Lower leg skin (tissue), 4 donors: Measurements from ENCODE around the gene LRP4. TPM values are rescaled to one million over a fixed set of nuclear protein-coding genes. Genes with fewer than 3 reads are reported as not detected.
"Not testable (repeated sequence)": the region's sequence is repeated elsewhere in the genome, so short reads cannot be mapped to it uniquely, and the experiment has no call there.

Source experiments
- DNase-seq, 2 donors: peaks; one replicate each; pipeline ENCODE4 v3.0.0-alpha.2; 2019; ENCODE audit warnings: low spot score in 2 of 2
- H3K4me3 ChIP-seq: fragments of 200-600 bp; sonication (generic); 2 replicates; pipeline ENCODE4 v1.5.1; 2017; ENCODE audit warnings: mild to moderate bottlenecking, low read depth; ENCODE audit not compliant: poor library complexity, severe bottlenecking
- CTCF ChIP-seq, 3 donors: fragments of 450-650 bp; IDR thresholded peaks; one replicate each; pipeline ENCODE4 v1.5.1; 2016; ENCODE audit warnings: antibody characterized with exemption in 3 of 3, mild to moderate bottlenecking in 3 of 3, moderate library complexity in 2 of 3
- POLR2A ChIP-seq, 2 donors: fragments of 450-650 bp; IDR thresholded peaks; one replicate each; pipeline ENCODE4 v1.6.1; 2016 to 2017; ENCODE audit warnings: antibody characterized with exemption in 2 of 2, mild to moderate bottlenecking in 1 of 2, moderate library complexity in 1 of 2
- WGBS, 2 donors: methylation state at CpG; one replicate each; pipeline ENCODE4 v1.1.5; 2018; 5-methylcytosine and 5-hydroxymethylcytosine counted together
- intact Hi-C: fragments of 100-400 bp; cut with DNase I; formaldehyde crosslinking; loops from one replicate; pipeline ENCODE4 v1.15.0; 2023; ENCODE audit warnings: low total_unique reads
- total RNA-seq, 4 donors: library from RNA; depleted of rRNA; stranded (reverse); fragments of >200 nt; gene quantifications; one replicate each; pipeline ENCODE4 v1.1.0, GENCODE V29; 2016

Gene LRP4
- total RNA-seq, result 100 to 1,000 TPM in 3 of 4 donors, 10 to 100 TPM in 1; 65.5 to 164 (median 111) TPM

GRCh38 chr11:46918083-46918787, at the start of gene LRP4:
LRP4 (minus strand) TSS chr11:46918550; CDS start chr11:46918379, 171 bp downstream.
- DNase-seq, result no peak
- TF ChIP-seq POLR2A (IDR thresholded peaks at IDR 0.05) (no peak), CTCF (IDR thresholded peaks at IDR 0.05) (no peak)
- intact Hi-C loops, result no loop called here
- WGBS, 2 donors, result 2% methylated on average over 16 to 28 of the region's 97 CpGs
- peak within 1 kb of the TSS; percentile 66 for H3K4me3 ChIP-seq

- TF ChIP-seq POLR2A (IDR thresholded peaks at IDR 0.05), result no peak
- no peak for TF ChIP-seq CTCF (IDR thresholded peaks at IDR 0.05)
- WGBS, 2 donors, result 95 to 97% methylated on average over 2 of the region's 2 CpGs
- no peak overlapping the region for H3K4me3 ChIP-seq
- no peak for DNase-seq
- intact Hi-C loops, result no loop called here
Measured at GRCh38 chr11:46967962-46968361, 49.6 kb upstream of the LRP4 start.

GRCh38 chr11:46966773-46967172, 48.4 kb upstream of the LRP4 start:
- WGBS, 2 donors, result 77% methylated on average over 2 of the region's 2 CpGs
- no peak overlapping the region for H3K4me3 ChIP-seq
- TF ChIP-seq CTCF (IDR thresholded peaks at IDR 0.05) (no peak), POLR2A (IDR thresholded peaks at IDR 0.05) (no peak)
- no peak for DNase-seq
- intact Hi-C loops, result no loop called here

GRCh38 chr11:46963844-46964243, 45.5 kb upstream of the LRP4 start:
- DNase-seq, result no peak
- TF ChIP-seq POLR2A (IDR thresholded peaks at IDR 0.05) (no peak), CTCF (IDR thresholded peaks at IDR 0.05) (no peak)
- H3K4me3 ChIP-seq, result no peak overlapping the region
- intact Hi-C loops, result no loop called here
- 97 to 98% methylated on average over 3 of the region's 3 CpGs for WGBS, 2 donors

- WGBS, 2 donors, result 91 to 97% methylated on average over 3 of the region's 3 CpGs
- DNase-seq, H3K4me3 ChIP-seq, intact Hi-C loops: not testable (repeated sequence)
Measured at GRCh38 chr11:46961886-46962285, 43.5 kb upstream of the LRP4 start.

GRCh38 chr11:46961041-46961440, 42.7 kb upstream of the LRP4 start:
- no peak for DNase-seq
- TF ChIP-seq POLR2A (IDR thresholded peaks at IDR 0.05), result no peak
- TF ChIP-seq CTCF (IDR thresholded peaks at IDR 0.05), result no peak
- H3K4me3 ChIP-seq, result no peak overlapping the region
- 94 to 96% methylated on average over 2 of the region's 2 CpGs for WGBS, 2 donors
- intact Hi-C loops, result no loop called here
